Loucy (cell line): Measurements from ENCODE around the gene CLEC16A.
A peak's percentile ranks its signal among the peaks of the same experiment; 100 is the strongest.

Source experiments
- H2AFZ ChIP-seq: fragments of 200-600 bp; sonication (generic); 2 replicates; pipeline ENCODE4 v1.6.0; 2016; ENCODE audit warnings: antibody characterized with exemption, mild to moderate bottlenecking, low read length, moderate library complexity
- H3F3A ChIP-seq: fragments of 200-600 bp; 2 replicates; pipeline ENCODE4 v1.6.0; 2016; ENCODE audit warnings: antibody characterized with exemption, low read depth, mild to moderate bottlenecking
- H3K27me3 ChIP-seq: fragments of 200-600 bp; sonication (generic); 2 replicates; pipeline ENCODE4 v1.6.1; 2014; ENCODE audit warnings: low read length, mild to moderate bottlenecking; ENCODE audit not compliant: insufficient read depth, poor library complexity, severe bottlenecking
- H3K36me3 ChIP-seq: fragments of 200-600 bp; sonication (generic); 2 replicates; pipeline ENCODE4 v1.6.1; 2016; ENCODE audit warnings: low read length; ENCODE audit not compliant: insufficient read depth
- H3K4me1 ChIP-seq: fragments of 200-600 bp; sonication (generic); 2 replicates; pipeline ENCODE4 v1.5.1; 2014; ENCODE audit warnings: low read length, mild to moderate bottlenecking; ENCODE audit not compliant: insufficient read depth, poor library complexity, severe bottlenecking
- H3K4me2 ChIP-seq: fragments of 200-600 bp; sonication (generic); 2 replicates; pipeline ENCODE4 v1.6.0; 2014; ENCODE audit warnings: antibody characterized with exemption, low read length, low read depth, mild to moderate bottlenecking; ENCODE audit not compliant: poor library complexity, severe bottlenecking
- H3K4me3 ChIP-seq: fragments of 200-600 bp; sonication (generic); 2 replicates; pipeline ENCODE4 v1.5.1; 2014; ENCODE audit warnings: low read length, mild to moderate bottlenecking, mixed read lengths; ENCODE audit not compliant: poor library complexity, severe bottlenecking
- H3K79me2 ChIP-seq: fragments of 200-600 bp; sonication (generic); 2 replicates; pipeline ENCODE4 v1.6.1; 2014; ENCODE audit warnings: low read length; ENCODE audit not compliant: insufficient read depth
- H3K9ac ChIP-seq: fragments of 200-600 bp; sonication (generic); 2 replicates; pipeline ENCODE4 v1.6.0; 2014; ENCODE audit warnings: mild to moderate bottlenecking, low read depth, low read length, moderate library complexity; ENCODE audit not compliant: poor library complexity, severe bottlenecking
- H3K9me2 ChIP-seq: fragments of 200-600 bp; sonication (generic); replicated peaks from 2 replicates; pipeline ENCODE4 v1.6.1; 2016; ENCODE audit warnings: low read depth, low read length, mixed read lengths
- H3K9me3 ChIP-seq: fragments of 200-600 bp; sonication (generic); 2 replicates; pipeline ENCODE4 v1.6.1; 2014; ENCODE audit warnings: mild to moderate bottlenecking, antibody characterized with exemption, low read length, low read depth; ENCODE audit not compliant: insufficient read depth
- H4K20me1 ChIP-seq: fragments of 200-600 bp; sonication (generic); 2 replicates; pipeline ENCODE4 v1.6.0; 2014; ENCODE audit warnings: antibody characterized with exemption, low read length, mild to moderate bottlenecking; ENCODE audit not compliant: insufficient read depth, poor library complexity, severe bottlenecking
- EZH2phosphoT487 ChIP-seq: fragments of 200-600 bp; IDR thresholded peaks from 2 replicates; pipeline ENCODE4 v1.6.1; 2018; ENCODE audit warnings: antibody characterized with exemption, mild to moderate bottlenecking, moderate library complexity, borderline replicate concordance
- TF ChIP-seq, protein P1 (sequence below): fragments of 200-600 bp; sonication (generic); conservative IDR thresholded peaks from 2 replicates; pipeline ENCODE4 v1.5.1; 2014; ENCODE audit warnings: mild to moderate bottlenecking, antibody characterized with exemption, low read length

The CLEC16A gene

DNA sequence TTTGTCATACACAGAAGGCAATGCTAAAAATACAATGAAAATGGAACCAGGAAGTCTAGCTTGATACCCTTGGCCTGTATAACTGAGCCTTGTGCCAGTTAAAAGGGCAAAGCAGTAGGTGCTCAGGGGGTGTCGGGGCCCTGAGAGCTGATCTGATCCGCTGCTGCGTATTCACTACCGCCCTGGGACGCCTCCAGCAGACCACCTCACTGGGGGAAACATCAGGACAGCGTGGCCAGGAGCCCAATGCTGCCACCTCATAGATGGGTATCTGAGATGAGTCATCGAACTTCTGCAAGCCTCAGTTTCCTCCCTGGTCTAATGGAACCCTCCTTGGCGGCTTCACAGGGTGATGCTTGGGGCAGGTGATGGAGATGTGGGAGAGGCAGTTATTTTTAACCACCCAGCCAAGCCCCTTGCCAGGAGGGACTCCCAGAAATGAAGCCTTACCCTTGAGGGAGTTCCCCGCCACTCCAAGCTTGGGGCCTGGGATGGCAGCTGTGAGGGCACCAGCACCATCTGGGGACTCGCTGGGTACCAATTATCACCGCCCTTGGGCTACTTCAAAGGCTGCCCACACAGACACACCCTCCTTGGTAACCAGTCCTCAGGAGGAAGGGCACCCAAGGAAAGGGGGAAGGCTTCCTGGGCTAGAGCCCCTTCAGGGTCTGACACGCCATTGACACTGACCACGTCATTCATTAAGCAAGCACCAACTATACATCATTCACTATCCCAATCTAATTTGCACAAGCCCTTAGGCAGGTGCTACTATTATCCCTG, 9.8 kb upstream of the CLEC16A start:
- H3K9ac ChIP-seq, result no peak overlapping the region
- H3K36me3 ChIP-seq, result no peaks in the 10 kb centered on the region
- H3F3A ChIP-seq, result no peaks in the 10 kb centered on the region
- peaks cover 26% of the 10 kb centered on the region for H3K4me1 ChIP-seq
- no peaks in the 10 kb centered on the region for H3K79me2 ChIP-seq
- H3K9me3 ChIP-seq, result no peaks in the 10 kb centered on the region
- no peaks in the 10 kb centered on the region for H3K27me3 ChIP-seq
- H3K4me2 ChIP-seq, result no peak overlapping the region
- peaks cover 2% of the 10 kb centered on the region for H4K20me1 ChIP-seq
- TF ChIP-seq EZH2phosphoT487, result no peak
- TF ChIP-seq, protein P1, sequence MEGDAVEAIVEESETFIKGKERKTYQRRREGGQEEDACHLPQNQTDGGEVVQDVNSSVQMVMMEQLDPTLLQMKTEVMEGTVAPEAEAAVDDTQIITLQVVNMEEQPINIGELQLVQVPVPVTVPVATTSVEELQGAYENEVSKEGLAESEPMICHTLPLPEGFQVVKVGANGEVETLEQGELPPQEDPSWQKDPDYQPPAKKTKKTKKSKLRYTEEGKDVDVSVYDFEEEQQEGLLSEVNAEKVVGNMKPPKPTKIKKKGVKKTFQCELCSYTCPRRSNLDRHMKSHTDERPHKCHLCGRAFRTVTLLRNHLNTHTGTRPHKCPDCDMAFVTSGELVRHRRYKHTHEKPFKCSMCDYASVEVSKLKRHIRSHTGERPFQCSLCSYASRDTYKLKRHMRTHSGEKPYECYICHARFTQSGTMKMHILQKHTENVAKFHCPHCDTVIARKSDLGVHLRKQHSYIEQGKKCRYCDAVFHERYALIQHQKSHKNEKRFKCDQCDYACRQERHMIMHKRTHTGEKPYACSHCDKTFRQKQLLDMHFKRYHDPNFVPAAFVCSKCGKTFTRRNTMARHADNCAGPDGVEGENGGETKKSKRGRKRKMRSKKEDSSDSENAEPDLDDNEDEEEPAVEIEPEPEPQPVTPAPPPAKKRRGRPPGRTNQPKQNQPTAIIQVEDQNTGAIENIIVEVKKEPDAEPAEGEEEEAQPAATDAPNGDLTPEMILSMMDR, result no peak
- no peak overlapping the region for H3K4me3 ChIP-seq
- no peak overlapping the region for H2AFZ ChIP-seq
- H3K9me2 ChIP-seq, result no peaks in the 10 kb centered on the region

DNA sequence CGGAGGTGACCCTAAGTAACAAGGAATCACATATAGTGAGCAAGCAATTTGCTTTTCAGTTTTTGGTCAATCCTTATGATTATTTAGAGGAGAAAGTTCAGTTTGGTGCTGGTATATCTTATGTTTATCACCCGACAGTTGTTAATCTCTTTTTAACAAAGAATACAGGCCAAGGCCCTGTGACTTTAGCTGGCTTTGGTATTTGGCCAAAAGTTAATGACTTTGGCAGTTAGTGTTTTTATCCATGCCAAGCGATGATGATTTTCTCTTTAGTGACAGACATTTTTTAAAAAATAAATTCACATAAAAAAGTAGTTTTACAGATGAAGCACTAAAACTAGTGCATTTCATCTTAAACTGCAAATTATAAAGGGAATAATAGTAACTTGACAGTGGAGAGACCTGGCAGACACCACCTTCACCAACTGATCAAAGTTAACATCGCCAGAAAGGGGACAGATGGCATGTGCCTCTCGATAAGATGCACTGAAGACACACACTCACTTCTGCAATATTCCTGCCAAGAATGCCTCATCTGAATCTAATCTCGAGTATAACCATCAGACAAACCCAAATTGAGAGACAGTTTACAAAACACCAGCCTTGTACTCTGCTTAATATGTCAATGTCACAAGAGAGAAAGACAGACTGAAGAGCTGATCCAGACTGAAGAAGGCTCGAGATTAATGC, 9.0 kb upstream of the CLEC16A start:
- H3K4me3 ChIP-seq, result no peak overlapping the region
- H3K9me3 ChIP-seq, result no peaks in the 10 kb centered on the region
- no peaks in the 10 kb centered on the region for H3F3A ChIP-seq
- TF ChIP-seq, protein P1, result no peak
- TF ChIP-seq EZH2phosphoT487, result no peak
- peaks cover 2% of the 10 kb centered on the region for H4K20me1 ChIP-seq
- H3K27me3 ChIP-seq, result no peaks in the 10 kb centered on the region
- peaks cover 4% of the 10 kb centered on the region; the same call in 1 of the 2 replicates for H3K79me2 ChIP-seq
- no peaks in the 10 kb centered on the region for H3K9me2 ChIP-seq
- H2AFZ ChIP-seq, result no peak overlapping the region
- H3K36me3 ChIP-seq, result no peaks in the 10 kb centered on the region
- H3K4me2 ChIP-seq, result no peak overlapping the region
- H3K4me1 ChIP-seq, result peaks cover 33% of the 10 kb centered on the region
- H3K9ac ChIP-seq, result no peak overlapping the region

DNA sequence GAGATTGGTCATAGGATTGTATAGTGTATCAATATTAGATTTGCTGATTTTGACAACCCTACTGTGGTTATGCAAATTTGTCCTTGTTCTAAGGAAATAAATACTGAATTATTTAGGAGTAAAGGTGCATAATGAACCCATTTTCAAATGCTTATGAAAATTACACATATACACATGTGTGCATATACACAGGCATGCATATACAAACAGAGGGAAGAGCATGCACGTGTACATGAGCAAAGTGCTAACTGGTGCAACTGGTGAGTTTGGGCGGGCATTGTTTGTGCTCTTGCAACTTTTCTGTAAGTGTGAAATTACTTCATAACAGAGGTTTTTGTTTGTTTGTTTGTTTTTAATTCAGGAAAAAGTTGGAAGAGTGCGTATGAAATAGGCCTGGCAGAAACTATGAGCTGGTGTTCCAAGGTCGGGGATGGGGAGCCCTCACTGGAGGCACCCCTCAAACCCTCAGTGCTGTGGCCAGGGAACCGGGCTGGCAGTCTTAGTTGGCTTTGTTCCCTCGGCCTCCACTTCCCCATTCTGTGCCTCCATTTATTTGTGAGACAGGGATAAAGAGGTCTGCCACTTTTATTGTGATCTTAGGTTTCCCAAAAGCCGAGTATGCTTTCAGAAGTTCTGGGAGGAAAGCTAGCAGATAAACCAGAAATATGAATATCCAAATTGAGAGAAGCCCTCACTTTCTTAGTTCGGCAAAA, 7.9 kb upstream of the CLEC16A start:
- H3F3A ChIP-seq, result no peaks in the 10 kb centered on the region
- peaks cover 14% of the 10 kb centered on the region; the same call in 1 of the 2 replicates for H3K79me2 ChIP-seq
- H3K4me3 ChIP-seq, result peak overlapping the region; percentile 25
- H3K27me3 ChIP-seq, result no peaks in the 10 kb centered on the region
- no peaks in the 10 kb centered on the region for H3K36me3 ChIP-seq
- no peaks in the 10 kb centered on the region for H3K9me3 ChIP-seq
- H3K4me2 ChIP-seq, result peak overlapping the region; percentile 87
- no peak for TF ChIP-seq EZH2phosphoT487
- TF ChIP-seq, protein P1, result no peak
- H3K9ac ChIP-seq, result no peak overlapping the region
- H4K20me1 ChIP-seq, result peaks cover 10% of the 10 kb centered on the region
- H3K9me2 ChIP-seq, result no peaks in the 10 kb centered on the region
- H3K4me1 ChIP-seq, result peaks cover 38% of the 10 kb centered on the region
- no peak overlapping the region for H2AFZ ChIP-seq
